ENCODE data around the gene PIP4K2C. TPM values are rescaled to one million over a fixed set of nuclear protein-coding genes. Genes with fewer than 3 reads are reported as not detected.

The PIP4K2C gene
- total RNA-seq, 2 experiments from 2014 or later, result 15.1 to 17.3 TPM

DNA sequence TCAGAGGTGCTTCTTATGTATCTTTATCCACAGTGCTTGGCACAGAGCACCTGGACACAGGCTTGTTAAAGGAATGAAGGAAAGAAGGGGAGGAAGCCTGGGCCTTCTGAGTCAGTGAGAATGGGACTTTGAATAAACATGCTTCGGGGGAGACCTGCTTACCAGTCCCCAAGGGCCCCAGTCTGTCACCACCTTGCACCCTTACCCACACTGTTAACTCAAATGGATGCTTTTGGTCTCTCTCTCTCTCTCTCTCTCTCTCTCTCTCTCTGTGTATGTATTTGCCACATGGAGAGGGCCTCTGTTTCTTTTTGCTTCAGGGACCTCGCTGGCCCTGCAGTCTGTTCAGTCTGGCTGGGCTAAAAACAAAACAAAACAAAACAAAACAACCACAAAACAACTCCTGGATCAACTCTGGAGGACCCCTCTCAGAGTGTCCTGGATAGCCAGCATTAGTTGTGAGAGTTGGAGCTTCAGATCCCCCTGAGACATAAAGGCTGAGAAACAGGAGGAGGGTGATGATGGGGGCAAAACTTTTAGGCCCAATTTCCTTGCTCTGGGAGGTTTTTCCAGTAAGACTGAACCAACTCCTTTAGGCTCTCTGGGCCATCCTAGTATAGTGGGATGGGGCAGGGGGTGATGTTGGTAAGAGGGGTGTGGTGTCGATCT, 39.2 kb upstream of the PIP4K2C start:
- TF ChIP-seq, protein P1, sequence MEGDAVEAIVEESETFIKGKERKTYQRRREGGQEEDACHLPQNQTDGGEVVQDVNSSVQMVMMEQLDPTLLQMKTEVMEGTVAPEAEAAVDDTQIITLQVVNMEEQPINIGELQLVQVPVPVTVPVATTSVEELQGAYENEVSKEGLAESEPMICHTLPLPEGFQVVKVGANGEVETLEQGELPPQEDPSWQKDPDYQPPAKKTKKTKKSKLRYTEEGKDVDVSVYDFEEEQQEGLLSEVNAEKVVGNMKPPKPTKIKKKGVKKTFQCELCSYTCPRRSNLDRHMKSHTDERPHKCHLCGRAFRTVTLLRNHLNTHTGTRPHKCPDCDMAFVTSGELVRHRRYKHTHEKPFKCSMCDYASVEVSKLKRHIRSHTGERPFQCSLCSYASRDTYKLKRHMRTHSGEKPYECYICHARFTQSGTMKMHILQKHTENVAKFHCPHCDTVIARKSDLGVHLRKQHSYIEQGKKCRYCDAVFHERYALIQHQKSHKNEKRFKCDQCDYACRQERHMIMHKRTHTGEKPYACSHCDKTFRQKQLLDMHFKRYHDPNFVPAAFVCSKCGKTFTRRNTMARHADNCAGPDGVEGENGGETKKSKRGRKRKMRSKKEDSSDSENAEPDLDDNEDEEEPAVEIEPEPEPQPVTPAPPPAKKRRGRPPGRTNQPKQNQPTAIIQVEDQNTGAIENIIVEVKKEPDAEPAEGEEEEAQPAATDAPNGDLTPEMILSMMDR (IDR thresholded peaks at IDR 0.05), result no peak
- Mint-ChIP-seq H3K27ac (no peak overlapping the region), H3K36me3 (ENCODE audit: low read depth) (no peaks in the 10 kb centered on the region), H3K9me3 (no peaks in the 10 kb centered on the region), H3K27me3 (peaks cover 4% of the 10 kb centered on the region), H3K4me1 (ENCODE audit: low read depth) (peaks cover 19% of the 10 kb centered on the region), H3K4me3 (no peak overlapping the region)
- peaks cover 4 to 8% of the 10 kb centered on the region in 2 experiments for H3K27me3 ChIP-seq (ENCODE audit: control insufficient read depth in 1 of 2, insufficient read depth in 2 of 2, low read length in 2 of 2)
- ChIA-PET POLR2A (no interaction called here), CTCF (no interaction called here)
- intact Hi-C loops (cut with DNase I, micrococcal nuclease), result loop anchor here in 1 of 2 experiments (10.0 kb wide), 1 partner anchor 1007 kb away; no protein-coding TSS in a partner anchor
- no peaks in the 10 kb centered on the region for H3K36me3 ChIP-seq (ENCODE audit: insufficient read depth, low read length)
- DNase-seq, result no peak
- no peak overlapping the region for H3K4me3 ChIP-seq (ENCODE audit: low read length)
- no peaks in the 10 kb centered on the region for H3K9me3 ChIP-seq (ENCODE audit: control insufficient read depth in 1 of 2, insufficient read depth in 1 of 2, low read length in 2 of 2)
- peaks cover 17% of the 10 kb centered on the region for H3K4me1 ChIP-seq (ENCODE audit: insufficient read depth, low read length)
- ATAC-seq (ENCODE audit: poor library complexity), result no peak
- no peak overlapping the region for H3K27ac ChIP-seq (ENCODE audit: low read depth in 1 of 2, low read length in 2 of 2)

DNA sequence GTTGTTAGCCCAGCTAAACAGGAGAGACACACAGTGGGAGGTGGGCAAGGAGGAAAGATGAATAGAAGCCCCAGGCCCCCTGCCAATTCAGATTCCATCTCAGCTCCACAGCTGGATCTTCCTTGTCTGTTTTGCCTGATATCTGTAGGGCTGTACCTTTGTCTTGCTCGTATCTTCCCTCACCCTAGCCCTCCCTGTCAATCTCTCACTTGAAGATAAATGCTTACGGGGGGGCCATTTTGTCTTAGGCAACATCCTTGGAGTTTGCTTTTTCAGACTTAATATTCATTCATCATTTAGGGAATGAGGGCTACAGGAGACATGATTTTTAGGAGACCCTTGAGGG, 38.7 kb upstream of the PIP4K2C start:
- DNase-seq (no peak), ATAC-seq (ENCODE audit: poor library complexity) (no peak)
- H3K27me3 ChIP-seq (ENCODE audit: control insufficient read depth in 1 of 2, insufficient read depth in 2 of 2, low read length in 2 of 2), result peaks cover 4 to 8% of the 10 kb centered on the region in 2 experiments
- Mint-ChIP-seq H3K4me3 (peak overlapping the region; percentile 18), H3K27me3 (peaks cover 4% of the 10 kb centered on the region), H3K27ac (no peak overlapping the region), H3K4me1 (ENCODE audit: low read depth) (peaks cover 14% of the 10 kb centered on the region), H3K36me3 (ENCODE audit: low read depth) (no peaks in the 10 kb centered on the region), H3K9me3 (no peaks in the 10 kb centered on the region)
- H3K4me3 ChIP-seq (ENCODE audit: low read length), result no peak overlapping the region
- intact Hi-C loops (cut with DNase I, micrococcal nuclease), result loop anchor here in 1 of 2 experiments (10.0 kb wide), 1 partner anchor 1007 kb away; no protein-coding TSS in a partner anchor
- H3K4me1 ChIP-seq (ENCODE audit: insufficient read depth, low read length), result peaks cover 16% of the 10 kb centered on the region
- ChIA-PET POLR2A (no interaction called here), CTCF (no interaction called here)
- no peaks in the 10 kb centered on the region for H3K36me3 ChIP-seq (ENCODE audit: insufficient read depth, low read length)
- TF ChIP-seq, protein P1 (IDR thresholded peaks at IDR 0.05), result no peak
- no peak overlapping the region for H3K27ac ChIP-seq (ENCODE audit: low read depth in 1 of 2, low read length in 2 of 2)
- H3K9me3 ChIP-seq (ENCODE audit: control insufficient read depth in 1 of 2, insufficient read depth in 1 of 2, low read length in 2 of 2), result no peaks in the 10 kb centered on the region

DNA sequence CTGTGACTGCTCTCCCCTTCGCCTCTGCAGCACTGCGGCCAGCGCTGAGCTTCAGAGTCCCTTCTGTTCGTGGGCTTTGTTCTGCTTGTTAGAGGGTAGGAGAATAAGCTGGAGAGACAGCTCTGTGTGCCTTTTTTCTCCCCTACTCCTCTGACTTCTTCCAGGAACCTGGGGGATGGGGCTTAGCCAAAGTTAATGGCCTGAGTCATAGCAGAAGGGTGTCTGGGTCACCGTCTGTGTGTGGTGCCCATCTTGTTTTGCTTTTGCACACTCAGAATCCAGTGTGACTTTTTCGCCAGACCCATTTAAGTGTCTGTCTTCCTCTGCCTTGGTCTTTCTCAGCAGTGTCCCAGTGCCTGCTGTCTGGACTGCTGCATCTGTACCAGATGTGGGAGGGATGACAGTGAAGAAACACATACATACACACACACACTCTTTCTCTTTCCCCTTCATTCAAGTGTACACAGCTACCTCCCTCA, 38.1 kb upstream of the PIP4K2C start:
- ATAC-seq (ENCODE audit: poor library complexity), result no peak
- Mint-ChIP-seq H3K9me3 (no peaks in the 10 kb centered on the region), H3K4me1 (ENCODE audit: low read depth) (peaks cover 8% of the 10 kb centered on the region), H3K4me3 (no peak overlapping the region), H3K27ac (no peak overlapping the region), H3K27me3 (peaks cover 4% of the 10 kb centered on the region), H3K36me3 (ENCODE audit: low read depth) (no peaks in the 10 kb centered on the region)
- peaks cover 16% of the 10 kb centered on the region for H3K4me1 ChIP-seq (ENCODE audit: insufficient read depth, low read length)
- no peaks in the 10 kb centered on the region for H3K9me3 ChIP-seq (ENCODE audit: control insufficient read depth in 1 of 2, insufficient read depth in 1 of 2, low read length in 2 of 2)
- no peak overlapping the region for H3K4me3 ChIP-seq (ENCODE audit: low read length)
- intact Hi-C loops (cut with DNase I, micrococcal nuclease), result loop anchor here in 1 of 2 experiments (10.0 kb wide), 1 partner anchor 1008 kb away; no protein-coding TSS in a partner anchor
- POLR2A ChIA-PET, result no interaction called here
- CTCF ChIA-PET, result no interaction called here
- peaks cover 4 to 8% of the 10 kb centered on the region in 2 experiments for H3K27me3 ChIP-seq (ENCODE audit: control insufficient read depth in 1 of 2, insufficient read depth in 2 of 2, low read length in 2 of 2)
- TF ChIP-seq, protein P1 (IDR thresholded peaks at IDR 0.05), result no peak
- no peak overlapping the region for H3K27ac ChIP-seq (ENCODE audit: low read depth in 1 of 2, low read length in 2 of 2)
- no peak for DNase-seq
- H3K36me3 ChIP-seq (ENCODE audit: insufficient read depth, low read length), result no peaks in the 10 kb centered on the region
